ENCODE data around the gene PRR19. TPM values are rescaled to one million over a fixed set of nuclear protein-coding genes. Genes with fewer than 3 reads are reported as not detected.
A peak's percentile ranks its signal among the peaks of the same experiment; 100 is the strongest.

The PRR19 gene
- total and polyA plus RNA-seq, 10 of the 15 experiments (the other 5 are each of a cell fraction or from before 2014, with no cell fraction given), result 0.09 to 1.7 (median 0.73) TPM; not detected in 1

- TF ChIP-seq REST (IDR thresholded peaks at IDR 0.05; ENCODE audit: low read depth, low read length), result no peak
- no peak for TF ChIP-seq SMC3 (IDR thresholded peaks at IDR 0.05; ENCODE audit: borderline replicate concordance, low read length)
- no peak for TF ChIP-seq ZBTB11 (CRISPR knock-in tag; IDR thresholded peaks at IDR 0.05)
- TF ChIP-seq SRF (IDR thresholded peaks at IDR 0.05; ENCODE audit: low read depth in 2 of 2, low read length in 2 of 2), result no peak
- no peak for TF ChIP-seq BMI1 (IDR thresholded peaks at IDR 0.05; ENCODE audit: borderline replicate concordance)
- no peak for TF ChIP-seq JUNB (IDR thresholded peaks at IDR 0.05)
- TF ChIP-seq EZH2 (IDR thresholded peaks at IDR 0.05; ENCODE audit: borderline replicate concordance, control insufficient read depth, low read depth, low read length), result no peak
- no peak for TF ChIP-seq RBBP5 (conservative IDR thresholded peaks at IDR 0.05)
- TF ChIP-seq SMAD5 (IDR thresholded peaks at IDR 0.05; ENCODE audit: low read depth), result no peak
- TF ChIP-seq ATF7 (IDR thresholded peaks at IDR 0.05; ENCODE audit: low read depth), result peak; percentile 72; the same call in 1 of the 2 replicates
- TF ChIP-seq CEBPZ (IDR thresholded peaks at IDR 0.05; ENCODE audit: low read depth, low read length), result no peak
- TF ChIP-seq NR2F1 (conservative IDR thresholded peaks at IDR 0.05), result no peak
- no peak for TF ChIP-seq PBX3 (IDR thresholded peaks at IDR 0.05; ENCODE audit: insufficient replicate concordance, low read depth, low read length)
- no peak for TF ChIP-seq E4F1 (IDR thresholded peaks at IDR 0.05; ENCODE audit: borderline replicate concordance, partially characterized antibody)
These were observed 49.3 kb upstream of the PRR19 start (continued) for GRCh38 chr19:42252365-42253244.

Data from GM12878 (cell line).